ENCODE measurements around the gene FOXK2.
"Not testable (repeated sequence)": the region's sequence is repeated elsewhere in the genome, so short reads cannot be mapped to it uniquely, and the experiment has no call there.

The FOXK2 gene

DNA sequence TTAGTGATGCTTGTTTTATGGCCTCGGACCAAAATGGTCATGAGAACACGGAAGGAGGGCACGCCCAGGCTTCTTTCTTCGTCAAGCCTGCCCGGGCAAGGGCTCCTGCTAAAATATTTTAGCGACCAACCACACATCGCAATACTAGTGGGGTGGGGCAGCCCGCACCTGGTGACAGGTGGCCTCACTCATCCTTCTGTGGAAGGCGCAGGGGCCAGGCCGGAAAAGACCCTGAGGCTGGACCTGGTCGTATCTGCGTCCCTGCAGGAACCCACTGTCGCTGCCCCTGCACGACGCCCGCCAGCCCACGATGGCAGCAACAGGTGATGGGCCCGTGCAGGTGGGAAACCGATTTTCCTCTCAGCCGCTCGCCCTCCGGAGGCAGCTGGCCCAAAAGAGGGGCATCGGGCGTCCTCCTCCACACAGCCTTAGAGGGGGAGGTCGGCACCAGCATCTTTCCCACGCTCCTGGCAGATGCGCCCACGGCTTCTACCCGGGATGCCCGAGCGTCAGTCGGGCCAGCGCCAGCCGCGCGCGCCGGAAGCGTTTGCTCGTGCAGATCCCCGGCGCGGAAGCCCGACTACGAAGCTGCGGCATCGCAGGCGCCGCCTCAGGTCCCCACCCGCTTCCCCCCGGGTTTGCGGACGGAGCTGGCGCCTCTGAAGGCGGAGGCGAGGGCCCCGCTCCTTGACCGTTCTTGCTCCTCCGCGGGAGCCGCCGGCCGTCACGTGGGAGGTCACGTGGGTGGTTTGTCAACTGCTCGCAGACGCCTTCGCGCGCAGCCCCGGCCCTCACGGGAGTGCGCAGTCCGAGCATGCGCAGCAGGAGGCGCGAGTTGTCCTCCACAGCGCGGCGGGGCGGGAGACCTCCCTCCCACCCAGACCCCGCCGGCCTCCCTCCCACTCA is 22.8 kb upstream of the FOXK2 start:
- Histone ChIP-seq H3K27me3 (ENCODE audit: control insufficient read depth in 1 of 2, insufficient read depth in 2 of 2, low read length in 2 of 2) (no peaks in the 10 kb centered on the region), H3K4me1 (ENCODE audit: control insufficient read depth, insufficient read depth, low read length) (peaks cover 35% of the 10 kb centered on the region), H3K27ac (ENCODE audit: low read length) (peak overlapping the region; percentile 71), H3K9ac (ENCODE audit: low read length in 2 of 2) (peak overlapping the region; percentile 69 to 75), H3K4me3 (ENCODE audit: low read length in 2 of 2) (peak overlapping the region; percentile 80 to 83), H3K36me3 (ENCODE audit: control insufficient read depth in 2 of 2, insufficient read depth in 2 of 2, low read length in 2 of 2) (no peaks in the 10 kb centered on the region), H3K9me3 (ENCODE audit: control insufficient read depth in 2 of 2, low read length in 2 of 2) (no peaks in the 10 kb centered on the region)

DNA sequence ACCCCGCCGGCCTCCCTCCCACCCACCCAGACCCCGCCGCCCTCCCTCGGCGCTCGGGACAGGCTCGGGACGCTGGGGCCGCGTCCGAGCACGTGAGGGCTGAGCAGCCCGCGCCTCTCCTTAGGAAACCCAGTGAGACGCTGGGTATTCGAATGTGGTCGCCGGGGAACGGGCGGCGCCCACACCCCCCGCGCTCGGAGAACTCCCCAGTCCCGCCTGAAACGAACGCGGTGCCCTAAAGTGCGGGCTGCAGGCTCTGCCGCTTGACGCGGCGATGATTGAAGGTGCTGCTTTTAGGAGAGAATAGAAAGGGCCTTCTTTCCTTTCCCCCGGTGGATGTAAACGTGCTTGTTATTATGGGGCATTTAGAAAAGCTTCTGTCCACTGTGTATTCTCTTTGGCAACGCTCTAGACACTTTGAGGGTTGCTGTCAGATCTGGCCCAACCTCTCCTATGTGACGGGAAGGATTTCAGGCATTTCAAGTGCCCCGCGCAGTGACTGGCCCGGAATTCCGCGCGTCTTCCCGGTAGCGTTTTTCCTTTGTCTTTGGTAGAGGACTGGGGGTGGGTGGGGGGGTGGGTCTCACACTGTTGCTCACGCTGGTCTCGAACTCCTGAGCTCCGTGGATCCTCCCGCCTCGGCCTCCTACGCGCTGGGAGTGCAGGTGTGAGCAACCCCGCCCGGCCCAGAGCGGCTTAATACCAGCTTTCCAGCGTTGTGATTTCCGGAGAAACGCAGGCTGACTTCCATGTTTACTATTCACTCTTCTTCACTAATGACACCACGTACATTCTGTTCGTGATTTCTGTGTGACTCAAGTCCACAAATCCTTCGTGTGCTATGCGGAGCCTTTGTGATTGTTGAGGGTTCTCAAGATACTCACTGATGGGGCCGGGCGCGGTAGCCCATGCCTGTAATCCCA is 21.8 kb upstream of the FOXK2 start:
- Histone ChIP-seq H3K4me1 (ENCODE audit: control insufficient read depth, insufficient read depth, low read length) (peaks cover 34% of the 10 kb centered on the region), H3K9ac (ENCODE audit: low read length in 2 of 2) (peak overlapping the region; percentile 64 to 84), H3K36me3 (ENCODE audit: control insufficient read depth in 2 of 2, insufficient read depth in 2 of 2, low read length in 2 of 2) (no peaks in the 10 kb centered on the region), H3K27ac (ENCODE audit: low read length) (peak overlapping the region; percentile 62), H3K4me3 (ENCODE audit: low read length in 2 of 2) (peak overlapping the region; percentile 74 to 85), H3K9me3 (ENCODE audit: control insufficient read depth in 2 of 2, low read length in 2 of 2) (no peaks in the 10 kb centered on the region), H3K27me3 (ENCODE audit: control insufficient read depth in 1 of 2, insufficient read depth in 2 of 2, low read length in 2 of 2) (no peaks in the 10 kb centered on the region)

DNA sequence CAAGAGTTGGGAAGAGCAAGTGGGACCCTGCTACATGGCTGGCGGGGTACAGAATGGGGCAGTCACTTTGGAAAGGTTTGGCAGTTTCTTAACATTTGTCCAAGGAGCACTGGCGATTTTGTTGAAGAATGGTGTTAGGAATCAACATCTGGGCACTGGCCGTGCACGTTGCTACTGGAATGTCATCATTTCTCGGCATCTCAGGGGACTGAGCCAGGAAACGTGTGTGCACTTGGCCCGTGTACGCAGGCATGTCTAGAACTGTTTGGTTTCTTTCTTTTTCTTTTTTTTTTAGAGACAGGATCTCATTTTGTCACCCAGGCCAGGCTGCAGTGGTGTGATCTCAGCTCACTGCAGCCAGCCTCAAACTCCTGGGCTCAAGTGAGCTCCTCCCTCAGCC is 17.3 kb upstream of the FOXK2 start:
- no peaks in the 10 kb centered on the region for H3K9me3 ChIP-seq (ENCODE audit: control insufficient read depth in 2 of 2, low read length in 2 of 2)
- H3K4me3 ChIP-seq (ENCODE audit: low read length in 2 of 2), result no peak overlapping the region
- no peak overlapping the region for H3K9ac ChIP-seq (ENCODE audit: low read length in 2 of 2)
- no peaks in the 10 kb centered on the region for H3K27me3 ChIP-seq (ENCODE audit: control insufficient read depth in 1 of 2, insufficient read depth in 2 of 2, low read length in 2 of 2)
- H3K4me1 ChIP-seq (ENCODE audit: control insufficient read depth, insufficient read depth, low read length), result peaks cover 7% of the 10 kb centered on the region
- H3K36me3 ChIP-seq (ENCODE audit: control insufficient read depth in 2 of 2, insufficient read depth in 2 of 2, low read length in 2 of 2), result no peaks in the 10 kb centered on the region
- H3K27ac ChIP-seq (ENCODE audit: low read length), result no peak overlapping the region

DNA sequence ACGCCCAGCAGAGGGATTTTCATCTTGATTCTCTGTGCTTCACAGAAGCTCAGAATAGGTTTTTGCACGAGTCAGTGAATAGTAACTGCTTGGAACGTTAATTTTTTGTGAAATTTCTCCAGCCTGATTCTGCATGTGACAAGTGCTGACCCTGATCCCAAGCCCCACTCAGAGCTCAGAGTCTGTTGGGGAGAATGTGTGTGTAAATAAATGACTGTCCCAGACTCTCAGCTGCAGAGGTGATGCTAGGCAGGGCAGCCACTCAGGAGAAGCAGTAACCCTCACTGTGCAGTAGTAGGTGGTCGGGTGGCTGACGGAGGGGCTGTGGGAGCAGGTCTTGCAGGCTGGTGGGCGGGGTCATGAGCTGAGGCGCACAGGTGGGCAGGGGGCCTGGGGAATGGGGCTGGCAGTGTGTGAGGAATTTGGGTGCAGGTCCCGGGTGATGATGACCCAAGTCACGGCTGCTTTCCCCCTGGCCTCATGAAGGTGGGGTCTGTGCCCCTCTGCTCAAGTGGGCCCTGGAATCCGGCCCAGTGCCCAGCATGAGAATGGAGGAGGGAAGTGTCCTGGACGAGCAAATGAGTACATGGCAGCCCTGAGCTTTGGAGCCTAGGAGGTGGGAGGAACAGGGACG is 16.3 kb upstream of the FOXK2 start:
- no peak overlapping the region for H3K4me3 ChIP-seq (ENCODE audit: low read length in 2 of 2)
- H3K36me3 ChIP-seq (ENCODE audit: control insufficient read depth in 2 of 2, insufficient read depth in 2 of 2, low read length in 2 of 2), result no peaks in the 10 kb centered on the region
- H3K9me3 ChIP-seq (ENCODE audit: control insufficient read depth in 2 of 2, low read length in 2 of 2), result no peaks in the 10 kb centered on the region
- no peak overlapping the region for H3K27ac ChIP-seq (ENCODE audit: low read length)
- no peaks in the 10 kb centered on the region for H3K4me1 ChIP-seq (ENCODE audit: control insufficient read depth, insufficient read depth, low read length)
- H3K9ac ChIP-seq (ENCODE audit: low read length in 2 of 2), result no peak overlapping the region
- no peaks in the 10 kb centered on the region for H3K27me3 ChIP-seq (ENCODE audit: control insufficient read depth in 1 of 2, insufficient read depth in 2 of 2, low read length in 2 of 2)

DNA sequence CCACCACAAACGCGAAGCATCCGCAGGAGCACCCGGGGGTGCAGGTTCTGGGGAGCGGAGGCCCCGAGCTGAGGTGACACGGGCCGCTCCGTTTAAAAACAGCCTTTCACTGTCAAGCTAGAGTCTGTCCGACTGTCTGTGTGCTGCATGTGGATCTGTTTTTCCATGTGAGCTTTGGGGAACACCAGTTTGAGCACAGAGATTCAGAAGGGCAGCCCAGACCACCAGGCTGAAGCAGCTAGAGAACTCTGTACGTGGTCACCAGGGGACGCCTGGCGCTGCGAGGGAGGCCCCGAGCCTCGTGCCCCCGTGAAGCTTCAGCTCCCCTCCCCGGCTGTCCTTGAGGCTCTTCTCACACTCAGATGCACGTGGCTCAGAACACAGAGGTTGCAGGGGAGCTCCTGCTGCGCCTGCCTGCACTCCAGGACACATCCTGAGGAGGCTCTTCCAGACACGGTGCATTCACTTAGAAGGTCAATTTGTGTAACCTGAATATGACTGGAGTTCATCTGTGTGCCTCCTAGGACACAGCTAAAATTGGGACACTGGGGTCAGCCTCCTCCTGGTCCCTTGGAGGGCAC is 15.7 kb upstream of the FOXK2 start:
- H3K4me1 ChIP-seq (ENCODE audit: control insufficient read depth, insufficient read depth, low read length), result no peaks in the 10 kb centered on the region
- no peaks in the 10 kb centered on the region for H3K27me3 ChIP-seq (ENCODE audit: control insufficient read depth in 1 of 2, insufficient read depth in 2 of 2, low read length in 2 of 2)
- no peak overlapping the region for H3K27ac ChIP-seq (ENCODE audit: low read length)
- H3K9ac ChIP-seq (ENCODE audit: low read length in 2 of 2), result no peak overlapping the region
- H3K9me3 ChIP-seq (ENCODE audit: control insufficient read depth in 2 of 2, low read length in 2 of 2), result no peaks in the 10 kb centered on the region
- H3K36me3 ChIP-seq (ENCODE audit: control insufficient read depth in 2 of 2, insufficient read depth in 2 of 2, low read length in 2 of 2), result no peaks in the 10 kb centered on the region
- no peak overlapping the region for H3K4me3 ChIP-seq (ENCODE audit: low read length in 2 of 2)

DNA sequence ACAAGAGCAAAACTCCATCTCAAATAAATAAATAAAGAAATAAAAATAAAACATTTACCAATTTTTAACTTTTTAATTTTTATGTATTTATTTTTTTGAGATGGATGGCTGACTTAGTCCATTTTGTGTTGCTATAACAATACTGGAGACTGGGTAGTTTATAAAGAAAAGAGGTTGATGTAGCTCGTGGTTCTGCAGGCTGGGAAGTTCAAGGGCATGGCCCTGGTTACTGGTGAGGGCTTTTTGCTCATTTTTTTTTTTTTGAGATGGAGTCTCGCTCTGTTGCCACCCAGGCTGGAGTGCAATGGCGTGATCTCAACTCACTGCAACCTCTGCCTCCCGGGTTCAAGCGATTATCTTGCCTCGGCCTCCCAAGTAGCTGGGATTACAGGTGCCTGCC is 14.2 kb upstream of the FOXK2 start:
- Histone ChIP-seq H3K4me1 (ENCODE audit: control insufficient read depth, insufficient read depth, low read length) (no peaks in the 10 kb centered on the region), H3K9ac (ENCODE audit: low read length in 2 of 2) (no peak overlapping the region), H3K9me3 (ENCODE audit: control insufficient read depth in 2 of 2, low read length in 2 of 2) (no peaks in the 10 kb centered on the region), H3K27ac (ENCODE audit: low read length) (no peak overlapping the region), H3K27me3 (ENCODE audit: control insufficient read depth in 1 of 2, insufficient read depth in 2 of 2, low read length in 2 of 2) (no peaks in the 10 kb centered on the region), H3K36me3 (ENCODE audit: control insufficient read depth in 2 of 2, insufficient read depth in 2 of 2, low read length in 2 of 2) (no peaks in the 10 kb centered on the region), H3K4me3 (ENCODE audit: low read length in 2 of 2) (no peak overlapping the region)

DNA sequence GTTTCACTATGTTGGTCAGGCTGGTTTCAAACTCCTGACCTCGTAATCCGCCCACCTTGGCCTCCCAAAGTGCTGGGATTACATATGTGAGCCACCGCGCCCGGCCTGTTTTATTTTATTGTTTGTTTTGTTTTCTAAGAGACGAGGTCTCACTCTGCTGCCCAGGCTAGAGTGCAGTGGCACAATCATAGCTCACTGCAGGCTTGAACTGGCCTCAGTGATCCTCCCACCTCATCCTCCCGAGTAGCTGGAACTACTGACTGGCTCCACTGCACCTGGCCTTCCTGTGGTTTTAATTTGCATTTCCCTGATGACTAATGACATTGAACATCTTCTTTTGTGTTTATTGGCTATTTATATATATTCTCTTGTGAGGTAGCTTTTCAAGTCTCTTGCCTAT is 13.1 kb upstream of the FOXK2 start:
- H3K4me3 ChIP-seq (ENCODE audit: low read length in 2 of 2); H3K4me1 ChIP-seq (ENCODE audit: control insufficient read depth, insufficient read depth, low read length); H3K27ac ChIP-seq (ENCODE audit: low read length); H3K9ac ChIP-seq (ENCODE audit: low read length in 2 of 2); H3K27me3 ChIP-seq (ENCODE audit: control insufficient read depth in 1 of 2, insufficient read depth in 2 of 2, low read length in 2 of 2); H3K9me3 ChIP-seq (ENCODE audit: control insufficient read depth in 2 of 2, low read length in 2 of 2); H3K36me3 ChIP-seq (ENCODE audit: control insufficient read depth in 2 of 2, insufficient read depth in 2 of 2, low read length in 2 of 2): not testable (repeated sequence)

DNA sequence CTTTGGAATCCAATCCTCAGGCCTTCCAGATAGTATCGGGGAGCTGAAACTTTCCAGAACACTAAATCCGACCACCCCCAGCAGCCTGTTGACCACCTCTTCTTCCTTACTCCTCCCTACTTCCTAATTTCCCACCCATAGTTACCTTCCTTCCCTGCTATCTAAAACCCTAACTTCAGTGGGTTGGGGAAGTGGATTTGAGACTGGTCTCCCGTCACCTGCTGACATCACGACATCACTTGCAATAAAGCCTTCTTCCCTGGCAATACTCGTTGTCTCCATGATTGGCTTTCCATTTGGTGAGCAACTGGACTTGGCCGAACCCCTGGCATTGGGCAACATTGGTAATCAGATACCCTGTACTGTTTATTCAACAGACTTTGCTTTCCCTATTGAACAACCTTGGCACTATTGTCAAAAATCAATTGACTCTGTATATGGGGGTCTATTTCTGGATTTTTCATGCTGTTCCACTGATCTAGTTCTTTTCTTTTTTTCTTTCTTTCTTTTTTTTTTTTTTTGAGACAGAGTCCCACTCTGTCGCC is 11.8 kb upstream of the FOXK2 start:
- no peaks in the 10 kb centered on the region for H3K36me3 ChIP-seq (ENCODE audit: control insufficient read depth in 2 of 2, insufficient read depth in 2 of 2, low read length in 2 of 2)
- no peaks in the 10 kb centered on the region for H3K9me3 ChIP-seq (ENCODE audit: control insufficient read depth in 2 of 2, low read length in 2 of 2)
- no peak overlapping the region for H3K9ac ChIP-seq (ENCODE audit: low read length in 2 of 2)
- no peaks in the 10 kb centered on the region for H3K27me3 ChIP-seq (ENCODE audit: control insufficient read depth in 1 of 2, insufficient read depth in 2 of 2, low read length in 2 of 2)
- no peaks in the 10 kb centered on the region for H3K4me1 ChIP-seq (ENCODE audit: control insufficient read depth, insufficient read depth, low read length)
- no peak overlapping the region for H3K27ac ChIP-seq (ENCODE audit: low read length)
- H3K4me3 ChIP-seq (ENCODE audit: low read length in 2 of 2), result no peak overlapping the region

DNA sequence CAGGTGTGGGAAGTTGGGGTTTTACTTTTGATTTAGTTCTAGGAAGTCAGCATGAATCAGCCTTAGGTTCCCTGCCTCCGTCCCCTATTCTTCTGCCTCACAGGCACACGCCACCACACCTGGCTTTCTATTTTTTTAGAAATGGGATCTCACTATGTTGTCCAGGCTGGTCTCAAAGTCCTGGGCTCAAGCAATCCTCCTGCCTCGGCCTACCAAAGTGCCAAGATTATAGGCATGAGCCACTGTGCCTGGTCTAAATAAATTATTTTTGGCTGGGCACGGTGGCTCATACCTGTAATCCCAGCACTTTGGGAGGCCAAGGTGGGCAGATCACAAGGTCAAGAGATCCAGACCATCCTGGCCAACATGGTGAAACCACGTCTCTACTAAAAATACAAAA is 7.9 kb upstream of the FOXK2 start:
- not testable (repeated sequence) for H3K36me3 ChIP-seq (ENCODE audit: control insufficient read depth in 2 of 2, insufficient read depth in 2 of 2, low read length in 2 of 2); H3K4me1 ChIP-seq (ENCODE audit: control insufficient read depth, insufficient read depth, low read length); H3K27ac ChIP-seq (ENCODE audit: low read length); H3K4me3 ChIP-seq (ENCODE audit: low read length in 2 of 2); H3K9ac ChIP-seq (ENCODE audit: low read length in 2 of 2); H3K27me3 ChIP-seq (ENCODE audit: control insufficient read depth in 1 of 2, insufficient read depth in 2 of 2, low read length in 2 of 2); H3K9me3 ChIP-seq (ENCODE audit: control insufficient read depth in 2 of 2, low read length in 2 of 2)

DNA sequence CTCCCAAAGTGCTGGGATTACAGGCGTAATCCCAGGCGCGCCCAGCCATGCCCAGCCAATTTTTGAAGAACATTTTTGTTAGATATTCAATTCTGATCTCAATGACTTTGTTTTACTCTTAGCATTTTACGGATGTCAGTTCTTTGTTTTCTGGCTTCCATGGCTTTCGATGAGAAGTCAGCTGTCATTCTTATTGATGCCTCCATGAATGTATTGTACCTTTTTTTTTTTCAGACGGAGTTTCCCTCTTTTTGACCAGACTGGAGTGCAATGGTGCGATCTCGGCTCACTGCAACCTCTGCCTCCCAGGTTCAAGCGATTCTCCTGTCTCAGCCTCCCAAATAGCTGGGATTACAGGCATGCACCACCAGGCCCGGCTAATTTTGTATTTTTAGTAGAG is 5.7 kb upstream of the FOXK2 start:
- not testable (repeated sequence) for H3K4me3 ChIP-seq (ENCODE audit: low read length in 2 of 2); H3K36me3 ChIP-seq (ENCODE audit: control insufficient read depth in 2 of 2, insufficient read depth in 2 of 2, low read length in 2 of 2); H3K27ac ChIP-seq (ENCODE audit: low read length); H3K27me3 ChIP-seq (ENCODE audit: control insufficient read depth in 1 of 2, insufficient read depth in 2 of 2, low read length in 2 of 2); H3K9me3 ChIP-seq (ENCODE audit: control insufficient read depth in 2 of 2, low read length in 2 of 2); H3K4me1 ChIP-seq (ENCODE audit: control insufficient read depth, insufficient read depth, low read length); H3K9ac ChIP-seq (ENCODE audit: low read length in 2 of 2)
